ENCODE data around the gene ACVR2A.

Gene ACVR2A

DNA sequence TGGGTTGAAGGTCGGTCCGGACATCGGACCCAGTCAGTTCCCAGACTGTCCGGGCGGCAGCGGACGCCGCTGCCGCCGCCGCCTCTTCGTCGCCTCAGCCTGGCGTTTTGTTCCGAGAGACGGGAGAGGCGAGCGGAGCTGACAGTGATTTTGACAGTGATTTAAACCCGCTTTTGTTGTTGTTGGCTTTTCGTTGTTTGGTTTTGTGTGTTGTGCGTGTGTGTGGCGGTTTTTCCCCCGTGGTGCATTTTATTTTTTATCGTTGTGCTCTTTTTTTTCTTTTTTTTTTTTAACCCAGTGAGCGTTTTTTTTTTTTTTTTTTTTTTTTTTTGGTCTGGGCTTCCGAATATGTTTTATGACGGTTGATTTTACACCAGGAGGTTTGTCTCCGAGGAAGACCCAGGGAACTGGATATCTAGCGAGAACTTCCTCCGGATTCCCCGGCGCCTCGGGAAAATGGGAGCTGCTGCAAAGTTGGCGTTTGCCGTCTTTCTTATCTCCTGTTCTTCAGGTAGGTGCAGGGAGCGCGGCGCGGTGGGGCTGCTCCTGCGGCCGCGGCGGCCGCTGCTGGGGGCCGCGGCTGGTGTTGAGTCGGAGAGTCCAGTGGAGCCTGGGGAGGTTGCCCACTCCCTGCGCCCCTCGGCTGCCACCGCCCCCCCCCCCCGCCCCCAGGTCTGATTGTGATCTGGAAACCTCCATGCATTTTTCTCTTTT, at the start of gene ACVR2A:
ACVR2A (plus strand) TSS at position 333 of the 714 bp plus-strand sequence; CDS start at position 457, 124 bp downstream.
- Histone ChIP-seq H3K9me3 (no peaks in the 10 kb centered on the region), H3K4me1 (peaks cover 19% of the 10 kb centered on the region), H3K27me3 (peaks cover 23% of the 10 kb centered on the region), H3K36me3 (no peaks in the 10 kb centered on the region), H3K4me3 (peak within 1 kb of the TSS; percentile 85), H3K27ac (peak within 1 kb of the TSS; percentile 81), H3K9ac (peak within 1 kb of the TSS; percentile 81), H3K4me2 (peak within 1 kb of the TSS; percentile 90), H4K20me1 (peaks cover 22% of the 10 kb centered on the region)
- no peak for TF ChIP-seq Cebpa-rat (IDR thresholded peaks at IDR 0.05)

DNA sequence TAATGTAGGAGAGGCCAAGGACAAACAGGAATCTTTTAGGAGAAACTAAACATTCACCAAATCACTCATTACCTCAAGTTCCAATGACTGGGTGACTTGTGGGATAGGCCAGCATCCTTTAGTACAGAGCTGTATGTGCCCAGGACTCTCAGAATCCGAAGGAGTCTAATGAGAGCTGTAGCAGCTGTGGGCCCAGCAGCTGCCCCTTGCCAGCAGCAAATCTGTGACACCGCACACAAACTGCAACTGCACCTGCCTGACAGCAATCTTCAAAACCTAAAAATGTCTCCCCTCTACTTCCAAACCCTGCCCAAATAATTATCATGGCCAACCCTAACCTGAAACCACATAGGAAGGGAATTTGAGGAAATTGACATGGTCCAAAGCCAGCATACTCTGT, 44.5 kb upstream of the ACVR2A start:
- H3K27me3 ChIP-seq: no peaks in the 10 kb centered on the region
- no peaks in the 10 kb centered on the region for H3K36me3 ChIP-seq
- H4K20me1 ChIP-seq: no peaks in the 10 kb centered on the region
- no peak for TF ChIP-seq Cebpa-rat (IDR thresholded peaks at IDR 0.05)
- H3K9ac ChIP-seq: no peak overlapping the region
- no peak overlapping the region for H3K4me2 ChIP-seq
- H3K27ac ChIP-seq: no peak overlapping the region
- H3K4me3 ChIP-seq: no peak overlapping the region
- no peaks in the 10 kb centered on the region for H3K4me1 ChIP-seq
- H3K9me3 ChIP-seq: no peaks in the 10 kb centered on the region

- Histone ChIP-seq H3K9ac (no peak overlapping the region), H3K4me2 (no peak overlapping the region), H3K4me3 (no peak overlapping the region), H3K9me3 (no peaks in the 10 kb centered on the region), H4K20me1 (no peaks in the 10 kb centered on the region), H3K4me1 (no peaks in the 10 kb centered on the region), H3K36me3 (no peaks in the 10 kb centered on the region), H3K27ac (no peak overlapping the region), H3K27me3 (no peaks in the 10 kb centered on the region)
- no peak for TF ChIP-seq Cebpa-rat (IDR thresholded peaks at IDR 0.05)
These were observed 38.0 kb upstream of the ACVR2A start for GRCh38 chr2:147806846-147807245.

DNA sequence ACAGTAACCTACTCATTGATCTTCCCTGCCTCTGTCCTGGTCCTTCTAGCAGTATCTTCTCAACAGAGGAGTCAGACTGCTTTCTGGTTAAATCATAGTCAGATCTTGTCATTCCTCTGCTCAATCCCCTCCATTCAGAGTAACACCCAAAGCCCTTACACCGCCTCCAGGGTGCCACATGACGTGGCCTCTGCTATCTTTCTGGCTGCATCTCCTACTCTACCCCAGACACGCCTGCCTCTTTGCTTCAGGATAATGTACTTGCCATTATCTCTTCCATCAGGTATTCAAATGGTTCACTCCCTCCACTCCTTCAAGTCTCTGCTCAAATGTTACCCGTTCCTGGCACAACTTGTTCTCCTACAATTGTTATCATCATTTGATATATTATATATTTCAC, 36.3 kb upstream of the ACVR2A start:
- H3K9ac ChIP-seq: no peak overlapping the region
- H4K20me1 ChIP-seq: no peaks in the 10 kb centered on the region
- no peak overlapping the region for H3K27ac ChIP-seq
- H3K27me3 ChIP-seq: no peaks in the 10 kb centered on the region
- no peak overlapping the region for H3K4me3 ChIP-seq
- no peaks in the 10 kb centered on the region for H3K36me3 ChIP-seq
- H3K4me1 ChIP-seq: no peaks in the 10 kb centered on the region
- H3K9me3 ChIP-seq: no peaks in the 10 kb centered on the region
- TF ChIP-seq Cebpa-rat (IDR thresholded peaks at IDR 0.05): no peak
- no peak overlapping the region for H3K4me2 ChIP-seq

- Histone ChIP-seq H3K4me2 (no peak overlapping the region), H3K4me1 (no peaks in the 10 kb centered on the region), H3K9me3 (no peaks in the 10 kb centered on the region), H4K20me1 (no peaks in the 10 kb centered on the region), H3K27me3 (no peaks in the 10 kb centered on the region), H3K36me3 (no peaks in the 10 kb centered on the region), H3K27ac (no peak overlapping the region), H3K9ac (no peak overlapping the region), H3K4me3 (no peak overlapping the region)
- no peak for TF ChIP-seq Cebpa-rat (IDR thresholded peaks at IDR 0.05)
These were observed 33.7 kb upstream of the ACVR2A start for GRCh38 chr2:147810883-147811765.

- no peaks in the 10 kb centered on the region for H3K9me3 ChIP-seq
- H4K20me1 ChIP-seq: no peaks in the 10 kb centered on the region
- H3K9ac ChIP-seq: no peak overlapping the region
- no peaks in the 10 kb centered on the region for H3K4me1 ChIP-seq
- TF ChIP-seq Cebpa-rat (IDR thresholded peaks at IDR 0.05): no peak
- no peak overlapping the region for H3K27ac ChIP-seq
- no peaks in the 10 kb centered on the region for H3K36me3 ChIP-seq
- no peaks in the 10 kb centered on the region for H3K27me3 ChIP-seq
- no peak overlapping the region for H3K4me3 ChIP-seq
- H3K4me2 ChIP-seq: no peak overlapping the region
These were observed 26.1 kb upstream of the ACVR2A start for GRCh38 chr2:147818741-147819140.

DNA sequence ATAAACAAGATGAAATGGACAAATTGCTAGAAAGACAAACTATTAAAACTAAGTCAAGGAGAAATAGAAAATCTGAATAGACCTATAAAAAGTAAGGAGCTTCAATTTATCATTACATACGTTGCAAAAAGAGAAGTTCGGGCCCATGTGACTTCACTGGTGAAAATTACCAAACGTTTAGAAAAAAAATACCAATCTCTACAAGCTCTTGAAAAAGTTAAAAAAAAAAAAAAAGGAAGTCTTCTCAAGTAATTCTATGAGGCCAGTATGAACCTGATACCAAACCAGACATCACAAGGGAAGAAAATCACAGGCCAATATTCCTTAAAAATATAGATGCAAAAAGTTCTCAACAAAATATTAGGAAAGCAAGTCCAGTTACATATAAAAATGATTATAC, 20.2 kb upstream of the ACVR2A start:
- Histone ChIP-seq H3K27ac (no peak overlapping the region), H3K4me1 (no peaks in the 10 kb centered on the region), H3K9me3 (peaks cover 10% of the 10 kb centered on the region), H3K36me3 (no peaks in the 10 kb centered on the region), H3K4me3 (no peak overlapping the region), H4K20me1 (no peaks in the 10 kb centered on the region), H3K27me3 (no peaks in the 10 kb centered on the region), H3K4me2 (no peak overlapping the region), H3K9ac (no peak overlapping the region)
- TF ChIP-seq Cebpa-rat (IDR thresholded peaks at IDR 0.05): no peak

GRCh38 chr2:147826278-147827087, 18.3 kb upstream of the ACVR2A start:
- TF ChIP-seq Cebpa-rat (IDR thresholded peaks at IDR 0.05): no peak
- no peaks in the 10 kb centered on the region for H3K4me1 ChIP-seq
- H3K4me3 ChIP-seq: no peak overlapping the region
- H3K9ac ChIP-seq: no peak overlapping the region
- H3K4me2 ChIP-seq: no peak overlapping the region
- H3K9me3 ChIP-seq: peaks cover 10% of the 10 kb centered on the region
- H4K20me1 ChIP-seq: no peaks in the 10 kb centered on the region
- no peak overlapping the region for H3K27ac ChIP-seq
- no peaks in the 10 kb centered on the region for H3K36me3 ChIP-seq
- no peaks in the 10 kb centered on the region for H3K27me3 ChIP-seq

- Histone ChIP-seq H3K4me3 (no peak overlapping the region), H3K27me3 (no peaks in the 10 kb centered on the region), H3K9ac (no peak overlapping the region), H3K9me3 (peaks cover 10% of the 10 kb centered on the region), H3K4me1 (no peaks in the 10 kb centered on the region), H3K27ac (no peak overlapping the region), H4K20me1 (no peaks in the 10 kb centered on the region), H3K4me2 (no peak overlapping the region), H3K36me3 (no peaks in the 10 kb centered on the region)
- no peak for TF ChIP-seq Cebpa-rat (IDR thresholded peaks at IDR 0.05)
These were observed 17.8 kb upstream of the ACVR2A start for GRCh38 chr2:147827088-147827375.

- Histone ChIP-seq H3K36me3 (no peaks in the 10 kb centered on the region), H3K27ac (no peak overlapping the region), H3K4me2 (no peak overlapping the region), H3K4me3 (no peak overlapping the region), H4K20me1 (no peaks in the 10 kb centered on the region), H3K9ac (no peak overlapping the region), H3K4me1 (no peaks in the 10 kb centered on the region), H3K27me3 (no peaks in the 10 kb centered on the region), H3K9me3 (peaks cover 10% of the 10 kb centered on the region)
- no peak for TF ChIP-seq Cebpa-rat (IDR thresholded peaks at IDR 0.05)
These were observed 15.7 kb upstream of the ACVR2A start for GRCh38 chr2:147829106-147829505.
